Glutamatergic neuron (in vitro differentiated cells): ENCODE measurements around the gene ZNF75A. TPM values are rescaled to one million over a fixed set of nuclear protein-coding genes. Genes with fewer than 3 reads are reported as not detected.

Experiments used
- DNase-seq: peaks from one replicate; pipeline ENCODE4 v3.0.0; 2022
- H3K27ac Mint-ChIP-seq: one replicate; pipeline ENCODE4 v1.8.0; 2020; ENCODE audit warnings: mild to moderate bottlenecking, mixed read lengths, inconsistent platforms; ENCODE audit not compliant: unreplicated experiment
- H3K27me3 Mint-ChIP-seq: one replicate; pipeline ENCODE4 v1.8.0; 2020; ENCODE audit warnings: mild to moderate bottlenecking, moderate library complexity, mixed read lengths, inconsistent platforms; ENCODE audit not compliant: unreplicated experiment
- H3K36me3 Mint-ChIP-seq: one replicate; pipeline ENCODE4 v1.8.0; 2020; ENCODE audit warnings: mild to moderate bottlenecking, mixed read lengths, inconsistent platforms; ENCODE audit not compliant: unreplicated experiment
- H3K4me1 Mint-ChIP-seq: one replicate; pipeline ENCODE4 v1.8.0; 2020; ENCODE audit warnings: mild to moderate bottlenecking, low read depth, mixed read lengths, inconsistent platforms; ENCODE audit not compliant: unreplicated experiment
- H3K4me3 Mint-ChIP-seq: one replicate; pipeline ENCODE4 v1.8.0; 2020; ENCODE audit warnings: mild to moderate bottlenecking, mixed read lengths, inconsistent platforms; ENCODE audit not compliant: unreplicated experiment
- H3K9me3 Mint-ChIP-seq: one replicate; pipeline ENCODE4 v1.8.0; 2020; ENCODE audit warnings: mild to moderate bottlenecking, moderate library complexity, mixed read lengths, inconsistent platforms; ENCODE audit not compliant: unreplicated experiment
- CTCF ChIP-seq: fragments of 200-600 bp; sonication (generic); IDR thresholded peaks from one replicate; pipeline ENCODE4 v1.5.0; 2021; ENCODE audit not compliant: partially characterized antibody, unreplicated experiment
- total RNA-seq: library from RNA; stranded (reverse); fragmentation: NEBNext Ultra II Directional; extraction: Animal tissue kit (Norgen Biotek cat#: 25700); gene quantifications from one replicate; pipeline ENCODE4 v1.2.1, GENCODE V29; 2021; ENCODE audit not compliant: unreplicated experiment

The ZNF75A gene
- total RNA-seq, 1 donor from 2014 or later, result 62.4 TPM

GRCh38 chr16:3355589-3355988 is 50.3 kb downstream of the ZNF75A start, which contains the start of gene OR2C1:
TSS of gene OR2C1 (plus strand) at chr16:3355889. CDS start at chr16:3355941, 52 bp downstream.
- H3K4me3 Mint-ChIP-seq, result no peak within 1 kb of the TSS
- H3K9me3 Mint-ChIP-seq, result peaks cover 2% of the 10 kb centered on the region
- H3K27ac Mint-ChIP-seq, result no peak within 1 kb of the TSS
- H3K4me1 Mint-ChIP-seq, result no peaks in the 10 kb centered on the region
- H3K36me3 Mint-ChIP-seq, result peaks cover 6% of the 10 kb centered on the region
- no peaks in the 10 kb centered on the region for H3K27me3 Mint-ChIP-seq
- TF ChIP-seq CTCF, result no peak
- DNase-seq, result no peak

GRCh38 chr16:3356118-3356517 is 50.8 kb downstream of the ZNF75A start:
- Mint-ChIP-seq H3K36me3 (peaks cover 6% of the 10 kb centered on the region), H3K9me3 (peaks cover 2% of the 10 kb centered on the region), H3K4me1 (no peaks in the 10 kb centered on the region), H3K27ac (no peak overlapping the region), H3K27me3 (no peaks in the 10 kb centered on the region), H3K4me3 (no peak overlapping the region)
- no peak for TF ChIP-seq CTCF
- DNase-seq, result no peak

GRCh38 chr16:3358871-3359270 is 53.6 kb downstream of the ZNF75A start:
- no peak for DNase-seq
- H3K27ac Mint-ChIP-seq, result no peak overlapping the region
- H3K4me3 Mint-ChIP-seq, result no peak overlapping the region
- no peaks in the 10 kb centered on the region for H3K27me3 Mint-ChIP-seq
- peaks cover 6% of the 10 kb centered on the region for H3K36me3 Mint-ChIP-seq
- no peak for TF ChIP-seq CTCF
- peaks cover 2% of the 10 kb centered on the region for H3K9me3 Mint-ChIP-seq
- H3K4me1 Mint-ChIP-seq, result no peaks in the 10 kb centered on the region

GRCh38 chr16:3362931-3363330 is 57.6 kb downstream of the ZNF75A start:
- no peaks in the 10 kb centered on the region for H3K27me3 Mint-ChIP-seq
- H3K4me1 Mint-ChIP-seq, result no peaks in the 10 kb centered on the region
- H3K4me3 Mint-ChIP-seq, result no peak overlapping the region
- H3K27ac Mint-ChIP-seq, result no peak overlapping the region
- no peaks in the 10 kb centered on the region for H3K36me3 Mint-ChIP-seq
- DNase-seq, result no peak
- no peaks in the 10 kb centered on the region for H3K9me3 Mint-ChIP-seq
- no peak for TF ChIP-seq CTCF

- no peaks in the 10 kb centered on the region for H3K4me1 Mint-ChIP-seq
- no peaks in the 10 kb centered on the region for H3K9me3 Mint-ChIP-seq
- DNase-seq, result no peak
Measured at GRCh38 chr16:3363793-3364192, 58.5 kb downstream of the ZNF75A start.

More at GRCh38 chr16:3363793-3364192, 58.5 kb downstream of the ZNF75A start:
- no peak for TF ChIP-seq CTCF
- Mint-ChIP-seq H3K36me3 (no peaks in the 10 kb centered on the region), H3K4me3 (no peak overlapping the region), H3K27me3 (no peaks in the 10 kb centered on the region), H3K27ac (no peak overlapping the region)
